ENCODE measurements around the gene OLA1. TPM values are rescaled to one million over a fixed set of nuclear protein-coding genes. Genes with fewer than 3 reads are reported as not detected.

The OLA1 gene
- polyA plus RNA-seq, 2 of the 4 experiments (the other 2 are of a cell fraction): 127 to 226 TPM

GRCh38 chr2:174248998-174249592 is 763 bp upstream of the OLA1 start:
- CTCF ChIA-PET: interaction anchor here (1.1 to 1.8 kb wide), 5 partner anchors 14 to 94 kb away, joined by 3 to 7 read pairs (median 3); partner anchors contain the start of gene SP9

More at GRCh38 chr2:174248998-174249592, 763 bp upstream of the OLA1 start:
- FAIRE-seq: no peak
- no peak for DNase-seq (ENCODE audit: low read depth in 1 of 2, low spot score in 1 of 2)
- 57% methylated on average over 16 of the region's 16 CpGs for WGBS (ENCODE audit: missing lambda C conversion rate)
- no peak for ATAC-seq
- POLR2A ChIA-PET: interaction anchor here (0.6 to 2.5 kb wide), 12 partner anchors 12 to 92 kb away, joined by 3 to 18 read pairs (median 4); partner anchors contain the start of gene SP9
- peaks cover 14% of the 10 kb centered on the region for H3K4me1 ChIP-seq
- H3K27ac ChIP-seq: peak overlapping the region; percentile 86 to 94
- peak overlapping the region; percentile 79 for H3K4me2 ChIP-seq
- H3K4me3 ChIP-seq: peak overlapping the region; percentile 88
- H3K9me3 ChIP-seq: no peaks in the 10 kb centered on the region
- TF ChIP-seq RNF2 (IDR thresholded peaks at IDR 0.05; ENCODE audit: borderline replicate concordance, low read depth) (peak; percentile 89; the same call in 1 of the 2 replicates), MAFK (IDR thresholded peaks at IDR 0.05; ENCODE audit: partially characterized antibody) (no peak), HDAC2 (IDR thresholded peaks at IDR 0.05) (no peak), PHF8 (IDR thresholded peaks at IDR 0.05; ENCODE audit: borderline replicate concordance, low read depth) (peak; percentile 39; the same call in 1 of the 2 replicates), CTCF (IDR thresholded peaks at IDR 0.05) (no peak), MYC (IDR thresholded peaks at IDR 0.05; ENCODE audit: borderline replicate concordance, low read length) (no peak), FOSB (CRISPR knock-in tag; IDR thresholded peaks at IDR 0.05) (no peak), ESRRA (IDR thresholded peaks at IDR 0.05; ENCODE audit: borderline replicate concordance, low read length) (no peak), CHD2 (IDR thresholded peaks at IDR 0.05; ENCODE audit: low read length, partially characterized antibody) (no peak), MAZ (IDR thresholded peaks at IDR 0.05; ENCODE audit: borderline replicate concordance, low read depth, low read length) (no peak), POLR2A (IDR thresholded peaks at IDR 0.05; ENCODE audit: low read length) (no peak), HMGXB4 (CRISPR knock-in tag; IDR thresholded peaks at IDR 0.05; ENCODE audit: borderline replicate concordance) (no peak), ATOH8 (CRISPR knock-in tag; IDR thresholded peaks at IDR 0.05; ENCODE audit: low read depth) (no peak), ZNF302 (CRISPR knock-in tag; IDR thresholded peaks at IDR 0.05) (no peak), HES2 (IDR thresholded peaks at IDR 0.05) (no peak), RAD21 (conservative IDR thresholded peaks at IDR 0.05 in 1 of 2, IDR thresholded peaks at IDR 0.05 in 1 of 2) (no peak), MAX (IDR thresholded peaks at IDR 0.05) (peak; percentile 65), HEYL (CRISPR knock-in tag; IDR thresholded peaks at IDR 0.05) (no peak), POLR2AphosphoS2 (conservative IDR thresholded peaks at IDR 0.05; ENCODE audit: low read length) (no peak), RARB (CRISPR knock-in tag; IDR thresholded peaks at IDR 0.05) (no peak), HOXB5 (CRISPR knock-in tag; IDR thresholded peaks at IDR 0.05) (no peak), NR3C1 (IDR thresholded peaks at IDR 0.05) (no peak), E2F6 (IDR thresholded peaks at IDR 0.05; ENCODE audit: borderline replicate concordance, low read depth) (peak; percentile 80), RCOR1 (IDR thresholded peaks at IDR 0.05; ENCODE audit: low read depth, low read length) (no peak), JUN (IDR thresholded peaks at IDR 0.05) (no peak), CHD4 (IDR thresholded peaks at IDR 0.05; ENCODE audit: borderline replicate concordance) (no peak), TP53 (CRISPR knock-in tag; IDR thresholded peaks at IDR 0.05) (0 out of 2 replicates have a peak, but pooled peaks have one; percentile 87), NFE2L2 (conservative IDR thresholded peaks at IDR 0.05; ENCODE audit: low read length) (no peak), KDM5A (IDR thresholded peaks at IDR 0.05) (no peak), CEBPB (IDR thresholded peaks at IDR 0.05) (no peak), EHF (CRISPR knock-in tag; IDR thresholded peaks at IDR 0.05) (no peak), CBX8 (IDR thresholded peaks at IDR 0.05) (no peak), FOSL2 (IDR thresholded peaks at IDR 0.05) (no peak), FOSL2 (CRISPR knock-in tag; IDR thresholded peaks at IDR 0.05) (no peak), EP300 (IDR thresholded peaks at IDR 0.05) (no peak), ELK1 (IDR thresholded peaks at IDR 0.05; ENCODE audit: low read depth, low read length) (no peak), TFCP2L1 (CRISPR knock-in tag; IDR thresholded peaks at IDR 0.05) (no peak)

All from A549 (cell line).